GM12878 (cell line): Measurements from ENCODE around the gene DLAT. TPM values are rescaled to one million over a fixed set of nuclear protein-coding genes. Genes with fewer than 3 reads are reported as not detected.

Experiments
- BCLAF1 ChIP-seq: fragments of 450-650 bp; IDR thresholded peaks from 2 replicates; pipeline ENCODE4 v1.6.1; 2017; ENCODE audit warnings: antibody characterized with exemption, mild to moderate bottlenecking, moderate library complexity
- CREM ChIP-seq: IDR thresholded peaks from 2 replicates; pipeline ENCODE4 v1.6.1; 2014; ENCODE audit warnings: antibody characterized with exemption, low read depth
- CUX1 ChIP-seq: IDR thresholded peaks from 2 replicates; pipeline ENCODE4 v1.6.1; 2012; ENCODE audit warnings: improper control_type of control experiment, low read depth, low read length; ENCODE audit not compliant: insufficient replicate concordance
- JUNB ChIP-seq: IDR thresholded peaks from 2 replicates; pipeline ENCODE4 v1.6.1; 2016; ENCODE audit warnings: antibody characterized with exemption, mild to moderate bottlenecking
- MYC ChIP-seq: IDR thresholded peaks from 2 replicates; pipeline ENCODE4 v1.6.1; 2011; ENCODE audit warnings: mild to moderate bottlenecking, low read length, moderate library complexity, inconsistent platforms; ENCODE audit not compliant: insufficient read depth, insufficient replicate concordance, insufficient read length, severe bottlenecking
- PRDM15 ChIP-seq: fragments of 450-650 bp; formaldehyde crosslinking; IDR thresholded peaks from 2 replicates; pipeline ENCODE4 v1.4.0; 2020; ENCODE audit warnings: mild to moderate bottlenecking, moderate library complexity
- SPI1 ChIP-seq: IDR thresholded peaks from 2 replicates; pipeline ENCODE4 v1.6.1; 2011; ENCODE audit warnings: low read depth, mild to moderate bottlenecking, low read length, moderate library complexity, borderline replicate concordance; ENCODE audit not compliant: insufficient read depth
- polyA plus RNA-seq, 11 experiments: library from polyadenylated mRNA; depleted of rRNA in 4 of 11; unstranded in 6 of 11; stranded (reverse) in 5 of 11; fragments of >200 nt; fragmentation: Nextera tagmentation in 4 of 11; fragmentation: Illumina TruSeq in 1 of 11; extraction: Ambion mirVana in 4 of 11; extraction: Trizol in 1 of 11; gene quantifications; 1 replicate in 1 of 11; 2 replicates in 10 of 11; pipeline versions ENCODE4 v1.2.1 to v1.2.3, GENCODE V29; 2011 to 2016; ENCODE audit warnings: inconsistent platforms in 2 of 11, missing spikeins in 2 of 11, low read depth in 1 of 11
- total RNA-seq, 4 experiments: library from RNA; depleted of rRNA in 3 of 4; stranded (reverse); fragments of >200 nt in 3 of 4; fragmentation: Illumina TruSeq in 1 of 4; extraction: Trizol in 1 of 4; gene quantifications; 2 replicates each; pipeline versions ENCODE4 v1.2.1 to v1.2.3, GENCODE V29; 2013 to 2021

Gene DLAT
- total and polyA plus RNA-seq, 10 of the 15 experiments (the other 5 are each of a cell fraction or from before 2014, with no cell fraction given): 16.5 to 79.9 (median 43.8) TPM

GRCh38 chr11:112050721-112051120, 25.5 kb downstream of the DLAT start (continued):
- TF ChIP-seq CUX1: peak; percentile 85
- TF ChIP-seq JUNB: peak; percentile 27
- TF ChIP-seq PRDM15 (CRISPR knock-in tag): no peak
- no peak for TF ChIP-seq MYC
- TF ChIP-seq BCLAF1: no peak
- peak; percentile 29; the same call in 1 of the 2 replicates for TF ChIP-seq CREM
- peak; percentile 73 for TF ChIP-seq SPI1
